ENCODE results near the gene TMEM106C.

DNA sequence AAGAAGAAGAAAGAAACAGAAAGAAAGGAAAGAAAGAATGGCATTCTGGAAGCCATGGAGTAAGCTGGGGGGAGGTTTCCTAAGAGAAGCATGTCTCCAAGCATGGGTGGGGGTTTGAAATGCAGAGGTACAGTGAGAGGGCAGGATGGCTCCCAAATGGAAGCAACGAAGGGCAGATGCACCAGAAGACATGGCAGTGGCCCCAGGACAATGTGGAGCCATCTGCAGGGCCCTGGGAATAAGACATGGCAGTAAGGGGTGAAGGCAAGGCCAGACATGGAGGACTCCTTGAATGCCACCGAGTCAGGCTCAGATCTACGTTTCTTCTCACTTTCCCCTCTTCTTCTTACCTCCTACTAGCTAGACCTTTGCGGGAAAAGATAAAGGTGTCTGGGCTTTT lies 45.6 kb downstream of the TMEM106C start:
- TF ChIP-seq, protein P1, sequence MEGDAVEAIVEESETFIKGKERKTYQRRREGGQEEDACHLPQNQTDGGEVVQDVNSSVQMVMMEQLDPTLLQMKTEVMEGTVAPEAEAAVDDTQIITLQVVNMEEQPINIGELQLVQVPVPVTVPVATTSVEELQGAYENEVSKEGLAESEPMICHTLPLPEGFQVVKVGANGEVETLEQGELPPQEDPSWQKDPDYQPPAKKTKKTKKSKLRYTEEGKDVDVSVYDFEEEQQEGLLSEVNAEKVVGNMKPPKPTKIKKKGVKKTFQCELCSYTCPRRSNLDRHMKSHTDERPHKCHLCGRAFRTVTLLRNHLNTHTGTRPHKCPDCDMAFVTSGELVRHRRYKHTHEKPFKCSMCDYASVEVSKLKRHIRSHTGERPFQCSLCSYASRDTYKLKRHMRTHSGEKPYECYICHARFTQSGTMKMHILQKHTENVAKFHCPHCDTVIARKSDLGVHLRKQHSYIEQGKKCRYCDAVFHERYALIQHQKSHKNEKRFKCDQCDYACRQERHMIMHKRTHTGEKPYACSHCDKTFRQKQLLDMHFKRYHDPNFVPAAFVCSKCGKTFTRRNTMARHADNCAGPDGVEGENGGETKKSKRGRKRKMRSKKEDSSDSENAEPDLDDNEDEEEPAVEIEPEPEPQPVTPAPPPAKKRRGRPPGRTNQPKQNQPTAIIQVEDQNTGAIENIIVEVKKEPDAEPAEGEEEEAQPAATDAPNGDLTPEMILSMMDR (IDR thresholded peaks at IDR 0.05): no peak
- no peak for TF ChIP-seq POLR2A (IDR thresholded peaks at IDR 0.05)
